Parietal lobe (tissue), 1 donor: ENCODE measurements around the gene GNMT. TPM values are rescaled to one million over a fixed set of nuclear protein-coding genes. Genes with fewer than 3 reads are reported as not detected.

ENCODE experiments used
- total RNA-seq: library from RNA; depleted of rRNA; stranded (reverse); fragments of >200 nt; gene quantifications from one replicate; pipeline ENCODE4 v1.2.3, GENCODE V29; 2014

GNMT gene
- total RNA-seq, result 0.94 TPM

DNA sequence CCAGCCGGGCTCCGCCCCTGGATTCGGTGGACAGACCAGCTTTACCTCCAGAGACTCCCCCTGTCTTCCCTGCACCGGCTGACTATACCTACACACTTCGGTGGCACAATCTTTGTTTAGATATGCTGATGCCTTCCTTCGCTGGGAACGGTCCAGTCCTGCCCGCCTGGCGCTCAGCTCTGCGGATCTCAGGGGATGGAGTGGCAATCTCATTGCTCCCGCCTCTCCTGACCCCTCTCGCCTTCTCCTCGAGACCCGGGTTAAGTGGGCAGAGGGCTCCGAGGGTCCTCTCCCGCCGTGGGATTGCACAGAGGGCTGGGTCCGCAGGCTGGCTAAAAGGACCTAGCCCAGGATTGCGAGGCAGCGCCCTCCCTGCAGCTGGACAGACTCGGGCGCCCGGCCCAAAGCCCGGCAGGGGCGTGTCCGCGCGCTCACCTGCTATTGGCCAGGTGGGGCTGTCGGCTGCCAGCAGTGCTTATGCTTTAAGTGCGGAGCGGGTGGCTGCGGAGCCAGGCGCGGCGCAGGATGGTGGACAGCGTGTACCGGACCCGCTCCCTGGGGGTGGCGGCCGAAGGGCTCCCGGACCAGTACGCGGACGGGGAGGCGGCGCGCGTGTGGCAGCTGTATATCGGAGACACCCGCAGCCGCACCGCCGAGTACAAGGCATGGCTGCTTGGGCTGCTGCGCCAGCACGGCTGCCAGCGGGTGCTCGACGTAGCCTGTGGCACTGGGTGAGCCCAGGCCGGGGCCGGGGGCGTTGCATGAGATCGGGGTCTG is at the start of gene GNMT:
Gene GNMT, plus strand, starts transcription at position 512 of the 777 bp plus-strand sequence. Its CDS starts 14 bp downstream, at position 526.

DNA sequence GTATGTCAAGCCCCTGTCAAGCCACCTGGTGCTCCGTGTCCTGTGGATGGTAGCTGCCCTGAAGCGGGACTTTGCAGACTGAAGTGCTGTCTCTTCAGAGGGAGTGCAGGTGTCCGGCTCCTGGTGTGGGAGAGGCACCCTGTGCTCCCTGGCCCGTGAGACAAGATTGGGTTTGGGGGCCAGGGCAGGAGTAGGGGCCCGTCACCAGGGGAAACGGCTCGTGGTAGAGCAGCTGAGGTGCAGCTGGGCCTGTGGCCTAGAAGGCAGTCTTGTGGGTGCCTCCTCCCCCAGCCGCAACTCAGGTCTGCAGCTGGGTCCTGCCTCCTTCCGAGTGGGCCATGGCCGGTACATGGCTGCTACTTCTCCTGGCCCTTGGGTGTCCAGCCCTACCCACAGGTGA is 44.8 kb upstream of the GNMT start, which contains the start of gene PTCRA:
Gene PTCRA, plus strand, starts transcription at position 322 of the 400 bp plus-strand sequence. Its CDS starts 17 bp downstream, at position 339.

DNA sequence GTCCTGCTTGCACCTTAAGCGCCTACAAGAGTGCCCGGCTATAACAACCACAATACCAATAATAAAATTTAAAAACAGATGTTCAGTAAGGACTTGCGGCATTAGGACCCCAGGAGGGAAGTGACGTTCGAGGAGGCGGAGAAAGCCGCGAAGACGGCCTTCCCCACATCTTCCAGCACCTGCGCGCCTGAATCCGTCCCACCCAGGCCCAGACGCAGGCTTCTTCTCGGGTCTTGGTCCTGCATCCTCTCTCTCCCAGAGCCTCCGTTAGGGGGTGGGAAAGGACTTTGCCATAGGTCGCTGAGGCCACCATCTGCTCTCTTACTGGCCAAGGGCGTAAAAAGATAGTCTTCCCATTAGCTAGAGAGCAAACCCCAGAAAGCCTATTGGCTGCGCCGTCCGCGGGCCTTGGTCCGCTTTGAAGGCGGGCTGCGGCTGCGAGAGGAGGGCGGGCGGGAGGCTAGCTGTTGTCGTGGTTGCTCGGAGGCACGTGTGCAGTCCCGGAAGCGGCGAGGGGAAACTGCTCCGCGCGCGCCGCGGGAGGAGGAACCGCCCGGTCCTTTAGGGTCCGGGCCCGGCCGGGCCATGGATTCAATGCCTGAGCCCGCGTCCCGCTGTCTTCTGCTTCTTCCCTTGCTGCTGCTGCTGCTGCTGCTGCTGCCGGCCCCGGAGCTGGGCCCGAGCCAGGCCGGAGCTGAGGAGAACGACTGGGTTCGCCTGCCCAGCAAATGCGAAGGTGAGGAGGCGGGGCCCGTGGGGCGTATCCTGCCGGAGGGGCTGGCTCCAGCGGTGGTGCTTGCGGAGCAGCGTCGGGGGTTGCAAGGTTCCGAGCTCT is 31.4 kb upstream of the GNMT start, which contains the start of gene CNPY3:
Gene CNPY3, plus strand, starts transcription at position 495 of the 835 bp plus-strand sequence. Its CDS starts 91 bp downstream, at position 586.

DNA sequence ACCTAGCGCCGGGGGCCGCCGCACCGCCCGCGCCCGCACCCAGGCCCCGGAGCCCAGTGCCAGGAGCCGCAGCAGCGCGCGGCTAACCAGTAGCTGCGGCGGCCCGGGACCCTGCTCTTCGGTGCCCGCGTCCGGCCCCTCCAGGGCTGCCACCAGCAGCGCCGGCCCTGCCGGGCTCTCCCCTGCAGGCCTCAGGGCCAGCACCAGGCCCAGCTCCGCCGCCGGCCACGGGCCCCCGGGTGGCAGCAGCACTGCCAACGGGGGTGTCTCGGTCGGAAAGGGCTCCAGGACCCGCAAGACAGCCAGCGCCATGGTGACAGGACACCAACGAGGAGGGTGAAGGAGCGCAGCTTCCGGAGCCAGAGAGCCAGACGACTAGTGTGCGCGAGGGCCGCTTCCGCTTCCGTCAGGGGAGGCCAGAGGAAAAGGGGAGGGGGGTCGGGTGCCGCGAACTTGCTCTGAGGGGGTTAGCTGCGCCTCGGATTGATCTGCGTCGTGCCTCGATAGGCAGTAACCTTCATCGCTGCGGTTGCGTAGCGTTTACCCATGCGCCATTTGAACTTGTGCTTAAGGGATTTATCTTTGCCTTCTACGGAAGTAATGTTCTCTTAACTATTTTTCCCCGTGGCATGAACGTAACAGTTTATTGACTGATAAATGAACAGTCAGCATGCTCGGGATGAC is 18.4 kb downstream of the GNMT start, which contains the start of gene PEX6:
Gene PEX6, minus strand, starts transcription at position 343 of the 684 bp plus-strand sequence. Its CDS starts 31 bp downstream, at position 312.

DNA sequence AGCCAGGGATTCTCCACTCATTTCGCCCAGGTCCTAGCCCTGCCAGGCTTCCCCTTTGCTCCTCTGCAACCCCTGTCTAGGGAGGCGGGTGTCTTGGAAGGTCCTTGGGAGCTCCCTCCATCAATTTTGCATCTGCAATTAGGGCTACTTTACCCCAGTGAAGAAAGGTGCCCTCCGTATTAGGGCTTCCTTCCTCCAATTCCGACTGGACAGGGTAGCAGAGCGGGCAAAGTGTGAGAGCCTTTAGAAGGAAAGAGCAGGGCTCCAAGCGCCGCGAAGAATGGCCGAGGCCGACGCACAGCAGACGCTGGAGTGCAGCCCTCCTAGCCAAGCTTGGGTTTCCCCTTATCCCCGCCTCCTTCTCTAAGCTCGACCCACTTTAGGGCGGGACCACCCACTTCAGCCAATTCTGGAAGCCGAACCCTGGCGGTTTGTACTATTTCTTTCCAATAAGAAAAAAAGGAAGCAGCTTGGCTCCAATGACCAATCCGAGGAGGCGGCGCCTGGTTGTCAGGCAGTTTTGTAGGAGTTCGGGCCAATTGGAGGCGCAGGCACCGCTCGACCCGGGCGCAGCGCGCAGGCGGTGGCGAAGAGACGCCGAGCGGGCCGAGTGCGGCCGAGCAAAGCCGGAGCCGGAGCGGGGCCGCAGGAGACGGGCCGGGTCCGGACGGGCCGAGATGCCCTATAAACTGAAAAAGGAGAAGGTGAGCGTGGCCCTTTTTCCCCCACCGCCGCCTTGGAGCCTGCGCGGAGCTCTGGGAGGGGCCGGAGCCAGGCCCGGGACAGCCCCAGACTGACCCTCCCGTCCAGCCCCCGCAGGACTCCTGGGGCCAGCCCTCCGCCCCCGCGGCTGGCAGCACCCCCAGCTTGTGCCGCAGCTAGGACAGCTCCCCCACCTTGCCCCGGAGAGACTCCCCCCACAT is 23.7 kb downstream of the GNMT start, which contains the start of gene PPP2R5D:
Gene PPP2R5D, plus strand, starts transcription at position 570 of the 923 bp plus-strand sequence. Its CDS starts 108 bp downstream, at position 678.

Other genes with a start within 250 kb of the GNMT start
- 5.3 TPM for gene PRPH2, start 238.2 kb upstream of the GNMT start, total RNA-seq
- 45.1 TPM for gene TBCC, start 214.7 kb upstream of the GNMT start, total RNA-seq
- 36.0 TPM for gene BICRAL, start 178.7 kb upstream of the GNMT start, total RNA-seq
- 137 TPM for gene RPL7L1, start 81.1 kb upstream of the GNMT start, total RNA-seq
- gene PTCRA, start 44.7 kb upstream of the GNMT start, total RNA-seq, result not detected
- gene CNPY3, start 31.3 kb upstream of the GNMT start, total RNA-seq, result 27.2 TPM
- 22.5 TPM for gene PEX6, start 18.4 kb downstream of the GNMT start, total RNA-seq
- gene PPP2R5D, start 23.8 kb downstream of the GNMT start, total RNA-seq, result 41.9 TPM
- gene MEA1, start 53.2 kb downstream of the GNMT start, total RNA-seq, result 27.9 TPM
- gene KLHDC3, start 53.5 kb downstream of the GNMT start, total RNA-seq, result 100 TPM
- 46.0 TPM for gene RRP36, start 60.9 kb downstream of the GNMT start, total RNA-seq
- 17.2 TPM for gene CUL7, start 93.1 kb downstream of the GNMT start, total RNA-seq
- 10.3 TPM for gene MRPL2, start 98.7 kb downstream of the GNMT start, total RNA-seq
- 44.4 TPM for gene KLC4, start 98.9 kb downstream of the GNMT start, total RNA-seq
- gene PTK7, start 115.6 kb downstream of the GNMT start, total RNA-seq, result 43.8 TPM
- gene SRF, start 210.5 kb downstream of the GNMT start, total RNA-seq, result 12.5 TPM
- 52.6 TPM for gene CUL9, start 221.4 kb downstream of the GNMT start, total RNA-seq